ENCODE measurements around the gene NANP. TPM values are rescaled to one million over a fixed set of nuclear protein-coding genes. Genes with fewer than 3 reads are reported as not detected.

The NANP gene
- polyA plus RNA-seq, 2 of the 4 experiments (the other 2 are of a cell fraction), result 11.2 to 11.4 TPM

GRCh38 chr20:25623225-25623735 is 534 bp downstream of the NANP start:
- Histone ChIP-seq H3K4me3 (peak overlapping the region; percentile 92), H3K4me2 (peak overlapping the region; percentile 95), H3K27ac (peak overlapping the region; percentile 97), H3K9me3 (no peaks in the 10 kb centered on the region), H3K4me1 (peaks cover 21% of the 10 kb centered on the region)
- WGBS (ENCODE audit: missing lambda C conversion rate), result 0% methylated on average over 17 of the region's 45 CpGs
- ChIA-PET POLR2A (interaction anchor here (2.5 kb wide), 1 partner anchor 38 kb away, joined by 11 read pairs; the partner anchor contains the start of gene NINL), CTCF (interaction anchor here (1.1 kb wide), 1 partner anchor 29 kb away, joined by 5 read pairs; no protein-coding TSS in a partner anchor)
- ATAC-seq (peak; percentile 53 to 63), DNase-seq (ENCODE audit: low read depth in 1 of 2, low spot score in 1 of 2) (peak; percentile 52 to 60), FAIRE-seq (no peak)
- no peak for TF ChIP-seq CHD4 (IDR thresholded peaks at IDR 0.05; ENCODE audit: borderline replicate concordance)
- TF ChIP-seq HDAC2 (IDR thresholded peaks at IDR 0.05), result no peak
- peak; percentile 74; the same call in 1 of the 2 replicates for TF ChIP-seq NPAS2 (CRISPR knock-in tag; IDR thresholded peaks at IDR 0.05; ENCODE audit: borderline replicate concordance)
- no peak; the same call in 1 of the 2 replicates for TF ChIP-seq RARB (CRISPR knock-in tag; IDR thresholded peaks at IDR 0.05)
- TF ChIP-seq MAX (IDR thresholded peaks at IDR 0.05), result no peak; the same call in 1 of the 2 replicates
- no peak for TF ChIP-seq CTCF (IDR thresholded peaks at IDR 0.05)
- no peak for TF ChIP-seq POLR2AphosphoS2 (conservative IDR thresholded peaks at IDR 0.05; ENCODE audit: low read length)
- TF ChIP-seq RAD21 (conservative IDR thresholded peaks at IDR 0.05 in 1 of 2, IDR thresholded peaks at IDR 0.05 in 1 of 2), result no peak
- no peak for TF ChIP-seq MYC (IDR thresholded peaks at IDR 0.05; ENCODE audit: borderline replicate concordance, low read length)
- no peak for TF ChIP-seq ZNF302 (CRISPR knock-in tag; IDR thresholded peaks at IDR 0.05)
- no peak for TF ChIP-seq FOSB (CRISPR knock-in tag; IDR thresholded peaks at IDR 0.05)
- TF ChIP-seq SREBF2 (IDR thresholded peaks at IDR 0.05), result no peak
- no peak for TF ChIP-seq JUNB (IDR thresholded peaks at IDR 0.05)
- no peak for TF ChIP-seq NFE2L2 (conservative IDR thresholded peaks at IDR 0.05; ENCODE audit: low read length)
- TF ChIP-seq EHMT2 (IDR thresholded peaks at IDR 0.05; ENCODE audit: low read depth), result no peak
- TF ChIP-seq SMC3 (IDR thresholded peaks at IDR 0.05), result no peak
- no peak for TF ChIP-seq MAZ (IDR thresholded peaks at IDR 0.05; ENCODE audit: borderline replicate concordance, low read depth, low read length)
- TF ChIP-seq EHF (CRISPR knock-in tag; IDR thresholded peaks at IDR 0.05), result no peak
- no peak for TF ChIP-seq RCOR1 (IDR thresholded peaks at IDR 0.05; ENCODE audit: low read depth, low read length)
- no peak for TF ChIP-seq ZFP36 (IDR thresholded peaks at IDR 0.05; ENCODE audit: borderline replicate concordance, partially characterized antibody)
- no peak for TF ChIP-seq HMGXB4 (CRISPR knock-in tag; IDR thresholded peaks at IDR 0.05; ENCODE audit: borderline replicate concordance)
- TF ChIP-seq JUN (IDR thresholded peaks at IDR 0.05), result no peak
- TF ChIP-seq USF2 (IDR thresholded peaks at IDR 0.05), result peak; percentile 85
- no peak for TF ChIP-seq RFX5 (IDR thresholded peaks at IDR 0.05)
- TF ChIP-seq FOSL2 (IDR thresholded peaks at IDR 0.05), result no peak
- no peak for TF ChIP-seq FOSL2 (CRISPR knock-in tag; IDR thresholded peaks at IDR 0.05)
- TF ChIP-seq CBX2 (IDR thresholded peaks at IDR 0.05; ENCODE audit: borderline replicate concordance, low read depth), result no peak
- TF ChIP-seq ZSCAN20 (CRISPR knock-in tag; IDR thresholded peaks at IDR 0.05), result no peak
- TF ChIP-seq BCL3 (IDR thresholded peaks at IDR 0.05), result no peak
- no peak; the same call in 1 of the 2 replicates for TF ChIP-seq KDM5A (IDR thresholded peaks at IDR 0.05)
- TF ChIP-seq PBX3 (IDR thresholded peaks at IDR 0.05), result 0 out of 2 replicates have a peak, but pooled peaks have one; percentile 6
- TF ChIP-seq BHLHE40 (IDR thresholded peaks at IDR 0.05; ENCODE audit: low read depth, low read length), result peak; percentile 37; the same call in 1 of the 2 replicates
- TF ChIP-seq PHF8 (IDR thresholded peaks at IDR 0.05; ENCODE audit: borderline replicate concordance, low read depth), result peak; percentile 85
- no peak for TF ChIP-seq ELK1 (IDR thresholded peaks at IDR 0.05; ENCODE audit: low read depth, low read length)
